22Rv1 (cell line): Measurements from ENCODE around the gene UBALD1.

ENCODE experiments used
- H3K27ac ChIP-seq: fragments of 450-650 bp; 2 replicates; pipeline ENCODE4 v1.5.1; 2017
- CTCF ChIP-seq: fragments of 450-650 bp; IDR thresholded peaks from 2 replicates; pipeline ENCODE4 v1.5.1; 2017; ENCODE audit warnings: mild to moderate bottlenecking
- ZFX ChIP-seq: fragments of 450-650 bp; IDR thresholded peaks from 2 replicates; pipeline ENCODE4 v1.6.1; 2017; ENCODE audit warnings: antibody characterized with exemption, borderline replicate concordance

UBALD1 gene

GRCh38 chr16:4631444-4631843, 16.8 kb upstream of the UBALD1 start:
- H3K27ac ChIP-seq: no peak overlapping the region
- TF ChIP-seq CTCF (no peak), ZFX (no peak)

- H3K27ac ChIP-seq: no peak overlapping the region
- TF ChIP-seq CTCF (no peak), ZFX (no peak)
Observed at GRCh38 chr16:4628283-4628682, 13.6 kb upstream of the UBALD1 start.

- H3K27ac ChIP-seq: no peak overlapping the region
- TF ChIP-seq CTCF: no peak
- TF ChIP-seq ZFX: no peak
Observed at GRCh38 chr16:4626396-4626795, 11.7 kb upstream of the UBALD1 start.

DNA sequence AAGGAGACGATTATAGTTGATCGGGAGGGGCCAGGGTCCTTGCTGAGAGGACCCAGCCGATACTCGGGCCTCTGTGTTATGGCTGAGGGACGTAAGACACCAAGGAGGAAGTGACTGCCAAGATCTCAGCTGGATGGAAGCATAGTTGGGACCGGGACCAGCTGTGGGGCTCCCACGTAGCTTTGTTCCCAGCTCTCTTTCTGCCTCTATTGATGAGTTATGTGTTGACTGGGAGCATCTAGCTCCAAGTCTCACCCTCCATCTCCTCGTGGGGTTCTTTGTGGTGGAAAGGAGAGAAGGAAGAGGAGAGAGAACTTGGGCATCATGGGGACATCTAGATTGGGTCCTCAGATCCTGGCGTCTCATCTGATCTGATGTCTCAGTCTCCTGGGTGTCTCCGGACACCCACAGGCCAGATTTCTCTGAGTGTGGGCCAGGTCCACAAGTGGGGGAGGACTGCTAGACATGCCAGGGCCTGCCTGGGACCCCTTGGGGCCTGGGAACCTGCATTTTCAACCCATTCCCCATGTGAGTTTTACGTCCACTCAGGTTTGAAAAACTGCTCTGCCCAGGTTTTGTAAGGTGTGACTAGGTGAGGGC, 11.0 kb upstream of the UBALD1 start:
- H3K27ac ChIP-seq: peak overlapping the region; percentile 76
- TF ChIP-seq CTCF: no peak

- peak overlapping the region; percentile 76 for H3K27ac ChIP-seq
- TF ChIP-seq ZFX (no peak), CTCF (no peak)
Observed at GRCh38 chr16:4624827-4625559, 10.3 kb upstream of the UBALD1 start.

DNA sequence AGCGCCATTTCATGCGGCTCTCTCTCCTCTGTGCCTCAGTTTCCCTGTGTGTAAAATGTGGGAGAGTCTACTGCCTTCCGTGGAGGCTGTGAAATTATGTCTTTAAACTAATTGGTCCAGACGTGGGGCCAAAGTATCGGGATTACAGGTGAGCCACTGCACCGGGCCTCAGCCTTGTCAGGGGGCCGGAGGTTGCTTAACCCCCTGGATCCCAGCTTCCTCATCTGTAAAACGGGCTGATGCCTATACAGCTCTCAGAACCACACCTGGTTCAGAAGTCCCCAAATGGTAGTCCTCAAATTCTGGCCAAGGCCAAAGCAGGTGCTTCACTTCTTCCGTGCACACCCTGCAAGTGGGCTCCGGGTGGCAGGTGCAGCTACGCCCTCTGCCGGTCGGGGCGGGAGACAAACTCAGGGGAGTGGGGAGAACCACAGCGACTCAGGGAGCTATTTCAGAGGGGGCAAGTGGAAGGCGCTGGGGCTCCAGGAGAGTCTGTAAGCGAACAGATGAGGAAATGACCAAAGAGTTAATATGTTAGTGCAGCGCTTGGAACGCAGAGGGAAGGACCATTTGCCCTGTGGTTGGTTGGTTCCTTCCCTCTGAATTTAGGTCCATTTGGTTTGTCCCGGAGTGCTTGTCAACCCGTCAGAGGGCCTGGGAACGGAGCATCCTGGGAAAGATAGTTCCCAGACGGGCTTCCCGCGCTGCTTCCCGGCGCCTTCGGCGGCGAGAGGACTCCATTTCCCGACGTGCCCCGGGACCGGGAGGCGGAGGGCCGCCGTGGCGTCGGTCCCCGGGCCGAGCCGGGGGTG, 9.5 kb upstream of the UBALD1 start, which contains the start of gene MGRN1:
TSS of gene MGRN1 (plus strand) at position 812 of the 812 bp plus-strand sequence. CDS start 135 bp downstream, outside the sequence.
- no peak for TF ChIP-seq ZFX
- TF ChIP-seq CTCF: peak; percentile 98
- H3K27ac ChIP-seq: peak within 1 kb of the TSS; percentile 76
